Panc1 (cell line): ENCODE results near the gene SBF1. TPM values are rescaled to one million over a fixed set of nuclear protein-coding genes. Genes with fewer than 3 reads are reported as not detected.

Experiments
- ATAC-seq: fragments of 200-7000 bp; cut with Tn5 transposase; 2 replicates; pipeline ENCODE4 v1.9.1; 2020; ENCODE audit warnings: mild to moderate bottlenecking, moderate library complexity
- BruUV-seq: library from RNA; stranded (reverse); fragments of 400-500 nt; replicated peaks from 2 replicates; lab custom pipeline; 2021; lab: Mats Ljungman, UMichigan
- CTCF ChIA-PET: fragments of 300-600 bp; sonication (Branson Sonifier 250); formaldehyde crosslinking; loops from one replicate; lab custom pipeline; 2022; ENCODE audit warnings: antibody characterized with exemption; lab: Charles Lee
- POLR2A ChIA-PET: fragments of 300-600 bp; sonication (Branson Sonifier 250); formaldehyde crosslinking; loops from one replicate; lab custom pipeline; 2022; ENCODE audit warnings: antibody characterized with exemption; lab: Charles Lee
- DNase-seq: peaks from one replicate; pipeline ENCODE4 v3.0.0-alpha.2; 2010; ENCODE audit warnings: low read depth, low spot score
- H3K27ac ChIP-seq: 2 replicates; pipeline ENCODE4 v1.5.1; 2011; ENCODE audit warnings: mild to moderate bottlenecking, low read length, inconsistent platforms
- H3K27me3 ChIP-seq: fragments of 200-500 bp; sonication (Bioruptor generic); 2 replicates; pipeline ENCODE4 v1.6.0; 2014; ENCODE audit warnings: low read length, inconsistent platforms; ENCODE audit not compliant: control insufficient read depth, insufficient read depth
- H3K36me3 ChIP-seq: fragments of 200-500 bp; sonication (Bioruptor generic); 2 replicates; pipeline ENCODE4 v1.5.1; 2014; ENCODE audit warnings: inconsistent platforms, mild to moderate bottlenecking, low read length, moderate library complexity; ENCODE audit not compliant: control insufficient read depth, insufficient read depth
- H3K4me1 ChIP-seq: 2 replicates; pipeline ENCODE4 v1.5.1; 2011; ENCODE audit warnings: inconsistent platforms, mild to moderate bottlenecking, low read length, moderate library complexity; ENCODE audit not compliant: control insufficient read depth, insufficient read depth
- H3K4me3 ChIP-seq, 2 experiments: 2 replicates each; pipeline ENCODE4 v1.5.1; 2011 to 2012; ENCODE audit warnings: low read depth in 2 of 2, low read length in 2 of 2, mild to moderate bottlenecking in 2 of 2, inconsistent platforms in 1 of 2, moderate library complexity in 1 of 2
- H3K9me3 ChIP-seq: fragments of 200-500 bp; sonication (Bioruptor generic); 2 replicates; pipeline ENCODE4 v1.5.1; 2014; ENCODE audit warnings: low read depth, mild to moderate bottlenecking, inconsistent platforms, low read length, moderate library complexity; ENCODE audit not compliant: control insufficient read depth, insufficient read depth
- POLR2AphosphoS5 ChIP-seq: IDR thresholded peaks from 2 replicates; pipeline ENCODE4 v1.6.1; 2012; ENCODE audit warnings: mild to moderate bottlenecking, low read depth, low read length, moderate library complexity
- SIN3A ChIP-seq: IDR thresholded peaks from 2 replicates; pipeline ENCODE4 v1.6.1; 2012; ENCODE audit warnings: low read depth, mild to moderate bottlenecking, low read length, moderate library complexity, borderline replicate concordance; ENCODE audit not compliant: insufficient read depth
- TCF7L2 ChIP-seq: IDR thresholded peaks from 2 replicates; pipeline ENCODE4 v1.6.1; 2011; ENCODE audit warnings: mild to moderate bottlenecking, low read depth, low read length, inconsistent platforms
- in situ Hi-C: cut with HindIII; loops from 2 replicates; pipeline ENCODE4 v1.10.0; 2016; ENCODE audit warnings: low sequenced_read_pairs, low pct_unique_long_range_greater_than_20kb
- intact Hi-C: fragments of 100-400 bp; cut with micrococcal nuclease; formaldehyde crosslinking; loops from one replicate; pipeline ENCODE4 v1.10.0; 2022; ENCODE audit not compliant: unreplicated experiment
- total RNA-seq: library from RNA; stranded (reverse); gene quantifications from one replicate; pipeline ENCODE4 v1.2.1, GENCODE V29; 2021; ENCODE audit not compliant: unreplicated experiment
- TF ChIP-seq, protein P1 (sequence below), 2 experiments: IDR thresholded peaks; 2 replicates each; pipeline ENCODE4 v1.6.1; 2011 to 2012; ENCODE audit warnings: low read depth in 2 of 2, control low read depth in 1 of 2, low read length in 1 of 2, mild to moderate bottlenecking in 1 of 2, moderate library complexity in 1 of 2; ENCODE audit not compliant: insufficient read depth in 1 of 2
- TF ChIP-seq, protein P2 (sequence below): fragments of 450-650 bp; IDR thresholded peaks from 2 replicates; pipeline ENCODE4 v1.5.1; 2017; ENCODE audit warnings: mild to moderate bottlenecking

The SBF1 gene
- total RNA-seq, 1 experiment from 2014 or later: 59.2 TPM

DNA sequence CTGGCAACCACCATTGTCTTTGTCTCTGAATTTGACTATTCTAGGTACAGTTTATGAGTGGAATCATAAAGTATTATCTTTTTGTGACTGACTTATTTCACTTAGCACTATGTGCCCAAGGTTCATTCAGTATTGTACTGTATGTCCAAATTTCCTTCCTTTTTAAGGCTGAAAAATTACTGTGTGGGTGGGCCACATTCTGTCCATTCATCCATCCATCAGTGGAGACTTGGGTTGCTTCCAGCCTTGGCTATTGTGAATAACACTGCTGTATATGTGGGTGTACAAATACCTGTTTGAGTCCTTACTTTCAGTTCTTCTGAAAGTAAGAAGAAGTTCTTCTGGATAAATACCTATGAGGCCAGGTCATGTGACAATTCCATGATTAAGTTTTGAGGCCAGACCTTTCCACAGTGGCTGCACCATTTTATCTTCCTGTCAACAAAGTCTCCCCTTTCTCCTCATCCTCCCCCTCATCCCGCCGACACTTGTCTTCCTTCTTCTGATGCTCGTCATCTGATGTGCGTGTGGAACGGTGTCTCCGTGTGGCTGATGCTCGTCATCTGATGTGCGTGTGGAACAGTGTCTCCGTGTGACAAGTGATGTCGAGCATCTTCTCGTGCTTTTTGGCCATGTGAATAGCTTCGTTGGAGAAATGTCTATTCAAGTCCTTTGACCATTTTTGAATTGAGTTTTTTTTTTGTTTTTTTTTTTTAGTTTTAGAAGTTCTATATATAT lies 49.5 kb downstream of the SBF1 start:
- in situ Hi-C loops (no loop called here), intact Hi-C loops (no loop called here)
- no TSS peak for BruUV-seq
- TF ChIP-seq POLR2AphosphoS5: no peak
- TF ChIP-seq, protein P1, sequence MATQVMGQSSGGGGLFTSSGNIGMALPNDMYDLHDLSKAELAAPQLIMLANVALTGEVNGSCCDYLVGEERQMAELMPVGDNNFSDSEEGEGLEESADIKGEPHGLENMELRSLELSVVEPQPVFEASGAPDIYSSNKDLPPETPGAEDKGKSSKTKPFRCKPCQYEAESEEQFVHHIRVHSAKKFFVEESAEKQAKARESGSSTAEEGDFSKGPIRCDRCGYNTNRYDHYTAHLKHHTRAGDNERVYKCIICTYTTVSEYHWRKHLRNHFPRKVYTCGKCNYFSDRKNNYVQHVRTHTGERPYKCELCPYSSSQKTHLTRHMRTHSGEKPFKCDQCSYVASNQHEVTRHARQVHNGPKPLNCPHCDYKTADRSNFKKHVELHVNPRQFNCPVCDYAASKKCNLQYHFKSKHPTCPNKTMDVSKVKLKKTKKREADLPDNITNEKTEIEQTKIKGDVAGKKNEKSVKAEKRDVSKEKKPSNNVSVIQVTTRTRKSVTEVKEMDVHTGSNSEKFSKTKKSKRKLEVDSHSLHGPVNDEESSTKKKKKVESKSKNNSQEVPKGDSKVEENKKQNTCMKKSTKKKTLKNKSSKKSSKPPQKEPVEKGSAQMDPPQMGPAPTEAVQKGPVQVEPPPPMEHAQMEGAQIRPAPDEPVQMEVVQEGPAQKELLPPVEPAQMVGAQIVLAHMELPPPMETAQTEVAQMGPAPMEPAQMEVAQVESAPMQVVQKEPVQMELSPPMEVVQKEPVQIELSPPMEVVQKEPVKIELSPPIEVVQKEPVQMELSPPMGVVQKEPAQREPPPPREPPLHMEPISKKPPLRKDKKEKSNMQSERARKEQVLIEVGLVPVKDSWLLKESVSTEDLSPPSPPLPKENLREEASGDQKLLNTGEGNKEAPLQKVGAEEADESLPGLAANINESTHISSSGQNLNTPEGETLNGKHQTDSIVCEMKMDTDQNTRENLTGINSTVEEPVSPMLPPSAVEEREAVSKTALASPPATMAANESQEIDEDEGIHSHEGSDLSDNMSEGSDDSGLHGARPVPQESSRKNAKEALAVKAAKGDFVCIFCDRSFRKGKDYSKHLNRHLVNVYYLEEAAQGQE (IDR thresholded peaks at IDR 0.05; ENCODE audit: insufficient read depth in 1 of 2, low read depth in 2 of 2, low read length in 1 of 2): no peak
- no peak for TF ChIP-seq SIN3A
- no peak for TF ChIP-seq TCF7L2
- TF ChIP-seq, protein P2, sequence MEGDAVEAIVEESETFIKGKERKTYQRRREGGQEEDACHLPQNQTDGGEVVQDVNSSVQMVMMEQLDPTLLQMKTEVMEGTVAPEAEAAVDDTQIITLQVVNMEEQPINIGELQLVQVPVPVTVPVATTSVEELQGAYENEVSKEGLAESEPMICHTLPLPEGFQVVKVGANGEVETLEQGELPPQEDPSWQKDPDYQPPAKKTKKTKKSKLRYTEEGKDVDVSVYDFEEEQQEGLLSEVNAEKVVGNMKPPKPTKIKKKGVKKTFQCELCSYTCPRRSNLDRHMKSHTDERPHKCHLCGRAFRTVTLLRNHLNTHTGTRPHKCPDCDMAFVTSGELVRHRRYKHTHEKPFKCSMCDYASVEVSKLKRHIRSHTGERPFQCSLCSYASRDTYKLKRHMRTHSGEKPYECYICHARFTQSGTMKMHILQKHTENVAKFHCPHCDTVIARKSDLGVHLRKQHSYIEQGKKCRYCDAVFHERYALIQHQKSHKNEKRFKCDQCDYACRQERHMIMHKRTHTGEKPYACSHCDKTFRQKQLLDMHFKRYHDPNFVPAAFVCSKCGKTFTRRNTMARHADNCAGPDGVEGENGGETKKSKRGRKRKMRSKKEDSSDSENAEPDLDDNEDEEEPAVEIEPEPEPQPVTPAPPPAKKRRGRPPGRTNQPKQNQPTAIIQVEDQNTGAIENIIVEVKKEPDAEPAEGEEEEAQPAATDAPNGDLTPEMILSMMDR: no peak
- H3K27me3 ChIP-seq: no peaks in the 10 kb centered on the region
- ATAC-seq: no peak
- no peak for DNase-seq
- H3K27ac ChIP-seq: no peak overlapping the region
- ChIA-PET POLR2A (interaction anchor here (0.7 kb wide), 1 partner anchor 124 kb away, joined by 3 read pairs; no protein-coding TSS in a partner anchor), CTCF (no interaction called here)
- H3K9me3 ChIP-seq: no peaks in the 10 kb centered on the region
- no peaks in the 10 kb centered on the region for H3K4me1 ChIP-seq
- H3K4me3 ChIP-seq: no peak overlapping the region
- peaks cover 2% of the 10 kb centered on the region for H3K36me3 ChIP-seq

DNA sequence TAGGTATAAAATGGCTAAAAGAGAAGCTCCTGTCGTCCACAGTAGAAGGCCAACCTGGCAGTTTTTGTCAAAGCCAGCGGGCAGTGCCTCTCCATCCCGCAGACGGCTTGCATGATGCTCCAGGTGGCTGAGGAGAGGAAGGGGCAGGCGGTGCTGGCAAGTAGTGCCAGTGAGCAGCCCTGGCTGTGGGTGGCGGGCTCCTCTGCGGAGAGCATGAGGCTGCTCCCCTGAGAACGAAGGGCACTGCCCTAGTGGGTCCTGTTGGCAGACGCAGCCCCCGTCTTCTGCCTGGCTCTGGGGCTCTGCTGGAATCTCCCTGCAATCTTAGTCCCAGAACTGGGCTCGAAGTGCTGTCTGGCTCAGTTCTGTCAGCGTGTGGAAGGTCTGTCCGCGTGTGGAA lies 50.9 kb downstream of the SBF1 start:
- POLR2A ChIA-PET: no interaction called here

More for the DNA sequence above, 50.9 kb downstream of the SBF1 start:
- in situ Hi-C loops: no loop called here
- TF ChIP-seq TCF7L2 (no peak), POLR2AphosphoS5 (no peak), SIN3A (no peak)
- TF ChIP-seq, protein P1 (IDR thresholded peaks at IDR 0.05; ENCODE audit: insufficient read depth in 1 of 2, low read depth in 2 of 2, low read length in 1 of 2): no peak
- TF ChIP-seq, protein P2: no peak
- peaks cover 3% of the 10 kb centered on the region for H3K36me3 ChIP-seq
- H3K27me3 ChIP-seq: no peaks in the 10 kb centered on the region
- CTCF ChIA-PET: no interaction called here
- no peak overlapping the region for H3K4me3 ChIP-seq
- no TSS peak for BruUV-seq
- no peaks in the 10 kb centered on the region for H3K9me3 ChIP-seq
- no peak overlapping the region for H3K27ac ChIP-seq
- H3K4me1 ChIP-seq: no peaks in the 10 kb centered on the region
- DNase-seq: no peak
- intact Hi-C loops: no loop called here
- ATAC-seq: no peak
